H9 (cell line): Measurements from ENCODE around the gene SIPA1L3. TPM values are rescaled to one million over a fixed set of nuclear protein-coding genes. Genes with fewer than 3 reads are reported as not detected.

Experiments used
- DNase-seq: peaks from one replicate; pipeline ENCODE4 v3.0.0-alpha.2; 2017
- H2AFZ ChIP-seq: one replicate; pipeline ENCODE4 v1.6.1; 2013; ENCODE audit warnings: mild to moderate bottlenecking, low read length, control low read depth, moderate library complexity
- H2AK5ac ChIP-seq: 2 replicates; pipeline ENCODE4 v1.6.1; 2013; ENCODE audit warnings: low read length, control low read depth, mixed read lengths; ENCODE audit not compliant: insufficient read length
- H2BK120ac ChIP-seq: one replicate; pipeline ENCODE4 v1.6.1; 2013; ENCODE audit warnings: low read depth, mild to moderate bottlenecking, low read length, control low read depth, inconsistent platforms; ENCODE audit not compliant: poor library complexity, severe bottlenecking
- H2BK12ac ChIP-seq: 2 replicates; pipeline ENCODE4 v1.6.1; 2013; ENCODE audit warnings: low read length, control low read depth, mixed read lengths, low read depth; ENCODE audit not compliant: insufficient read length
- H2BK15ac ChIP-seq: 2 replicates; pipeline ENCODE4 v1.6.1; 2013; ENCODE audit warnings: low read depth, low read length, control low read depth
- H2BK20ac ChIP-seq: one replicate; pipeline ENCODE4 v1.6.1; 2013; ENCODE audit warnings: low read depth, mild to moderate bottlenecking, low read length, control low read depth, inconsistent platforms; ENCODE audit not compliant: poor library complexity, severe bottlenecking
- H2BK5ac ChIP-seq: 2 replicates; pipeline ENCODE4 v1.6.1; 2013; ENCODE audit warnings: low read length, control low read depth, mixed read lengths; ENCODE audit not compliant: insufficient read length
- H3K14ac ChIP-seq: 2 replicates; pipeline ENCODE4 v1.6.1; 2013; ENCODE audit warnings: low read length, control low read depth; ENCODE audit not compliant: insufficient read depth
- H3K18ac ChIP-seq: 2 replicates; pipeline ENCODE4 v1.6.1; 2013; ENCODE audit warnings: low read depth, mild to moderate bottlenecking, mixed read lengths, low read length, control low read depth; ENCODE audit not compliant: insufficient read length
- H3K23ac ChIP-seq: 2 replicates; pipeline ENCODE4 v1.6.1; 2013; ENCODE audit warnings: low read length, control low read depth, mixed read lengths, low read depth; ENCODE audit not compliant: insufficient read length
- H3K23me2 ChIP-seq: 2 replicates; pipeline ENCODE4 v1.6.1; 2013; ENCODE audit warnings: low read depth, mild to moderate bottlenecking, mixed read lengths, low read length, control low read depth; ENCODE audit not compliant: insufficient read length, poor library complexity, severe bottlenecking
- H3K27ac ChIP-seq: 2 replicates; pipeline ENCODE4 v1.5.1; 2013; ENCODE audit warnings: low read length, control low read depth, mixed read lengths, low read depth; ENCODE audit not compliant: insufficient read length
- H3K27me3 ChIP-seq: 2 replicates; pipeline ENCODE4 v1.6.1; 2013; ENCODE audit warnings: low read length, control low read depth, inconsistent platforms; ENCODE audit not compliant: insufficient read depth
- H3K4ac ChIP-seq: 2 replicates; pipeline ENCODE4 v1.6.1; 2013; ENCODE audit warnings: low read depth, mild to moderate bottlenecking, control low read depth, inconsistent platforms, low read length, moderate library complexity
- H3K4me1 ChIP-seq: 2 replicates; pipeline ENCODE4 v1.6.1; 2013; ENCODE audit warnings: low read length, control low read depth, inconsistent platforms; ENCODE audit not compliant: insufficient read depth
- H3K4me2 ChIP-seq: 2 replicates; pipeline ENCODE4 v1.6.1; 2013; ENCODE audit warnings: low read length, control low read depth, mixed read lengths; ENCODE audit not compliant: insufficient read length, insufficient read depth
- H3K56ac ChIP-seq: 2 replicates; pipeline ENCODE4 v1.6.1; 2013; ENCODE audit warnings: low read depth, mild to moderate bottlenecking, mixed read lengths, low read length, control low read depth; ENCODE audit not compliant: insufficient read length
- H3K79me1 ChIP-seq: 2 replicates; pipeline ENCODE4 v1.6.1; 2013; ENCODE audit warnings: low read depth, mild to moderate bottlenecking, moderate library complexity, low read length, control low read depth, inconsistent platforms; ENCODE audit not compliant: insufficient read depth, poor library complexity, severe bottlenecking
- H3K79me2 ChIP-seq: 2 replicates; pipeline ENCODE4 v1.6.1; 2013; ENCODE audit warnings: low read length, control low read depth, inconsistent platforms; ENCODE audit not compliant: insufficient read depth
- H3K9ac ChIP-seq: 2 replicates; pipeline ENCODE4 v1.6.1; 2013; ENCODE audit warnings: low read length, control low read depth, mixed read lengths; ENCODE audit not compliant: insufficient read length; ENCODE audit errors: extremely low read depth
- H3K9me3 ChIP-seq: one replicate; pipeline ENCODE4 v1.6.1; 2013; ENCODE audit warnings: low read depth, low read length, inconsistent platforms; ENCODE audit not compliant: control insufficient read depth
- H3T11ph ChIP-seq: one replicate; pipeline ENCODE4 v1.6.1; 2013; ENCODE audit warnings: mild to moderate bottlenecking, low read length, control low read depth, inconsistent platforms
- H4K20me1 ChIP-seq: one replicate; pipeline ENCODE4 v1.6.1; 2013; ENCODE audit not compliant: control insufficient read depth, insufficient read length, insufficient read depth
- H4K5ac ChIP-seq: 2 replicates; pipeline ENCODE4 v1.6.1; 2013; ENCODE audit warnings: low read depth, mild to moderate bottlenecking, mixed read lengths, low read length, control low read depth; ENCODE audit not compliant: insufficient read length
- H4K8ac ChIP-seq: replicated peaks from 2 replicates; pipeline ENCODE4 v1.6.1; 2013; ENCODE audit warnings: low read length, control low read depth, mixed read lengths, low read depth; ENCODE audit not compliant: insufficient read length
- H4K91ac ChIP-seq: 2 replicates; pipeline ENCODE4 v1.6.1; 2013; ENCODE audit warnings: low read depth, mild to moderate bottlenecking, moderate library complexity, mixed read lengths, low read length, control low read depth; ENCODE audit not compliant: insufficient read length
- H3K27ac Mint-ChIP-seq, 3 experiments: 2 replicates in 2 of 3; 3 replicates in 1 of 3; pipeline ENCODE4 v1.8.0; 2020 to 2021; ENCODE audit warnings: mixed read lengths in 3 of 3, mild to moderate bottlenecking in 1 of 3, moderate library complexity in 1 of 3
- H3K27me3 Mint-ChIP-seq: 2 replicates; pipeline ENCODE4 v1.8.0; 2021; ENCODE audit warnings: low read depth, mild to moderate bottlenecking, moderate library complexity, mixed read lengths
- H3K36me3 Mint-ChIP-seq, 3 experiments: 2 replicates in 2 of 3; 3 replicates in 1 of 3; pipeline ENCODE4 v1.8.0; 2020 to 2021; ENCODE audit warnings: low read depth in 3 of 3, mixed read lengths in 3 of 3; ENCODE audit not compliant: insufficient read depth in 1 of 3
- H3K4me1 Mint-ChIP-seq, 2 experiments: 2 replicates each; pipeline ENCODE4 v1.8.0; 2020; ENCODE audit warnings: mixed read lengths in 2 of 2
- H3K4me3 Mint-ChIP-seq, 2 experiments: 2 replicates in 1 of 2; 3 replicates in 1 of 2; pipeline ENCODE4 v1.8.0; 2020 to 2021; ENCODE audit warnings: mild to moderate bottlenecking in 2 of 2, mixed read lengths in 2 of 2, moderate library complexity in 1 of 2
- H3K9me3 Mint-ChIP-seq, 2 experiments: 2 replicates in 1 of 2; 3 replicates in 1 of 2; pipeline ENCODE4 v1.8.0; 2020; ENCODE audit warnings: mild to moderate bottlenecking in 2 of 2, mixed read lengths in 2 of 2, moderate library complexity in 1 of 2
- WGBS: extraction: QIAGEN DNeasy Blood & Tissue Kit; methylation state at CpG from one replicate; pipeline ENCODE4 v1.1.7; 2013; ENCODE audit warnings: missing lambda C conversion rate, low lambda C conversion rate, mixed read lengths; ENCODE audit not compliant: insufficient read length; ENCODE audit errors: extremely low coverage; 5-methylcytosine and 5-hydroxymethylcytosine counted together
- total RNA-seq: library from RNA; stranded (reverse); gene quantifications from 2 replicates; pipeline ENCODE4 v1.2.1, GENCODE V29; 2021
- TF ChIP-seq, protein P1 (sequence below): fragments of 200-600 bp; sonication (generic); conservative IDR thresholded peaks from 3 replicates; pipeline ENCODE4 v1.8.0; 2021; ENCODE audit warnings: antibody characterized with exemption, mild to moderate bottlenecking

Gene SIPA1L3
- total RNA-seq, 1 experiment from 2014 or later, result 40.1 TPM

GRCh38 chr19:38194061-38194701 lies 287.2 kb downstream of the SIPA1L3 start:
- Histone ChIP-seq H3K14ac (no peak overlapping the region), H3T11ph (no peak overlapping the region), H2BK20ac (no peak overlapping the region), H3K18ac (no peak overlapping the region), H2BK15ac (no peak overlapping the region), H3K27me3 (no peaks in the 10 kb centered on the region), H3K27ac (no peak overlapping the region), H4K8ac (no peak overlapping the region), H4K20me1 (no peaks in the 10 kb centered on the region), H2AK5ac (no peak overlapping the region), H3K4ac (no peak overlapping the region), H3K79me2 (no peaks in the 10 kb centered on the region), H2BK5ac (no peak overlapping the region), H3K79me1 (no peaks in the 10 kb centered on the region), H2AFZ (no peak overlapping the region), H2BK12ac (no peak overlapping the region), H3K23ac (no peak overlapping the region), H3K9ac (no peak overlapping the region), H4K91ac (no peak overlapping the region), H4K5ac (no peak overlapping the region), H3K4me2 (no peak overlapping the region), H3K9me3 (no peaks in the 10 kb centered on the region), H3K4me1 (no peaks in the 10 kb centered on the region), H3K56ac (no peak overlapping the region), H2BK120ac (no peak overlapping the region), H3K23me2 (no peaks in the 10 kb centered on the region)
- Mint-ChIP-seq H3K36me3 (peaks cover 14 to 21% (median 16%) of the 10 kb centered on the region in 3 experiments), H3K4me1 (no peaks in the 10 kb centered on the region; a peak in 1 of 4 replicates), H3K4me3 (no peak overlapping the region; a peak in 1 of 5 replicates), H3K27me3 (peaks cover 1% of the 10 kb centered on the region; the same call in 1 of the 2 replicates), H3K9me3 (no peaks in the 10 kb centered on the region; a peak in 1 of 5 replicates), H3K27ac (no peak overlapping the region)
- TF ChIP-seq, protein P1, sequence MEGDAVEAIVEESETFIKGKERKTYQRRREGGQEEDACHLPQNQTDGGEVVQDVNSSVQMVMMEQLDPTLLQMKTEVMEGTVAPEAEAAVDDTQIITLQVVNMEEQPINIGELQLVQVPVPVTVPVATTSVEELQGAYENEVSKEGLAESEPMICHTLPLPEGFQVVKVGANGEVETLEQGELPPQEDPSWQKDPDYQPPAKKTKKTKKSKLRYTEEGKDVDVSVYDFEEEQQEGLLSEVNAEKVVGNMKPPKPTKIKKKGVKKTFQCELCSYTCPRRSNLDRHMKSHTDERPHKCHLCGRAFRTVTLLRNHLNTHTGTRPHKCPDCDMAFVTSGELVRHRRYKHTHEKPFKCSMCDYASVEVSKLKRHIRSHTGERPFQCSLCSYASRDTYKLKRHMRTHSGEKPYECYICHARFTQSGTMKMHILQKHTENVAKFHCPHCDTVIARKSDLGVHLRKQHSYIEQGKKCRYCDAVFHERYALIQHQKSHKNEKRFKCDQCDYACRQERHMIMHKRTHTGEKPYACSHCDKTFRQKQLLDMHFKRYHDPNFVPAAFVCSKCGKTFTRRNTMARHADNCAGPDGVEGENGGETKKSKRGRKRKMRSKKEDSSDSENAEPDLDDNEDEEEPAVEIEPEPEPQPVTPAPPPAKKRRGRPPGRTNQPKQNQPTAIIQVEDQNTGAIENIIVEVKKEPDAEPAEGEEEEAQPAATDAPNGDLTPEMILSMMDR, result no peak
- WGBS, result no CpG with 5 or more reads among the region's 13 CpGs
- no peak for DNase-seq
